Amniotic epithelial cell (primary cell): ENCODE data around the gene GPSM1.
A peak's percentile ranks its signal among the peaks of the same experiment; 100 is the strongest.

ENCODE experiments used
- DNase-seq: peaks from one replicate; pipeline ENCODE4 v3.0.0-alpha.2; 2010; ENCODE audit warnings: low read depth

GPSM1 gene

GRCh38 chr9:136361047-136361753, 33.9 kb downstream of the GPSM1 start:
- peak; percentile 24 for DNase-seq

DNA sequence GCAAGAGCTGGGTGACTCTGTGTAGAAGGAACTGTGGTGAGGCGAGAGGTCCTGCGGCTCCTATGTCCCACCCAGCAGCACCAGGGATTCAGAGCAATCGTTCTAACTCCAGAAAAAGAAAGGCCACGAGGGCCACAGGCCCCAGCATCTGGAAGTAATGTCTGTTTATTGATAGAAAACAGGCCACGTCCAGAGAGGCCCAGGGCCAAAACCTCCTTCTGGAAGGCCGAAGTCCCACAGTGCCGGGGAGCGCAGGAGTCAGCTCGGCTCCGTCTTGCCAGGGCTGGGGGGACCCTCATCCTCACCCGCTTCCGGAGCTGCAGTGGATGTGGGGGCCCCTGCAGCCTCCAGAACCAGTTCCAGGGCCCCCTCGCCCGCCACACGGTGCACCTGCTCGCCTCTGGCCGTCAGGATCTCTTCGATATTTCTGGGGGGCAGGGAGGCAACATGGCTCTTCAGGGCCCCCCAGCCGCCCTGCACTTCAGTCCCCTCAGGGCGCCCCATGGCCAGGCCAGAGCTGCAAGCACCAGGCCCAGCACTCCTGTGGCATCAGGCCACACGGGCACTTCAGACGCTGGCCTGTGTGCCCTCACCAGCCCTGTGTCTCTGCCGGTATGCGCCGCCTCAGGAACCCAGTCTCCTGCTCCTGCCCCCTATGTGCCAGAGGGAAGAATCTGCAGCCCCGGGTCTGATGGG, 34.6 kb downstream of the GPSM1 start:
- DNase-seq: no peak

GRCh38 chr9:136362450-136362784, 35.1 kb downstream of the GPSM1 start:
- DNase-seq: no peak

GRCh38 chr9:136363106-136363948, 36.0 kb downstream of the GPSM1 start, which contains the start of gene DNLZ:
Gene DNLZ (minus strand): TSS chr9:136363744. CDS start chr9:136363714, 30 bp downstream.
- DNase-seq: peak; percentile 89

- no peak for DNase-seq
Observed at GRCh38 chr9:136363949-136364748, 36.8 kb downstream of the GPSM1 start.

GRCh38 chr9:136364942-136365774, 37.8 kb downstream of the GPSM1 start:
- DNase-seq: no peak

DNA sequence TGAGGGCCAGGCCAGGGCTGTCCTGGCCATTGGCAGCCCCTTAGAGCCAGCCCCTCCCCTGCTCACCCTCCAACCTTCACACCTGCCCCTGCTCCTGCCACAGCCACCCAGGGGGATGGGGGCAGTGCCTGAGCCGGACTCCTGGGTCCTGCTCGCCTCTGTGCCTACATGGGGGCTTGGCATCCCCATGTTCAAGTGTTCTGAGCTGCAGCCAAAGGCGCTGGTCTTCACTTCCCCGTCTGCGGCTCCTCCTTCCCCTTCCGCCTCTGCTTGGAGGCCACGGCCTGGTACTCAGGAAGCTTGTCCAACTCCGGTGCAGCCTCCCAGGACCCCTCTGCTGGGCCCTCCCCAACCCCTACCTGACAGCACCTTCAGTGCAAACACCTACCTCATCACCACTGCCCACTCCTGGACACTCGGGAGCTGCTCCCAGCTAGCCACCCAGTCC, 38.5 kb downstream of the GPSM1 start:
- DNase-seq: no peak

- no peak for DNase-seq
Observed at GRCh38 chr9:136366826-136367225, 39.5 kb downstream of the GPSM1 start.

DNA sequence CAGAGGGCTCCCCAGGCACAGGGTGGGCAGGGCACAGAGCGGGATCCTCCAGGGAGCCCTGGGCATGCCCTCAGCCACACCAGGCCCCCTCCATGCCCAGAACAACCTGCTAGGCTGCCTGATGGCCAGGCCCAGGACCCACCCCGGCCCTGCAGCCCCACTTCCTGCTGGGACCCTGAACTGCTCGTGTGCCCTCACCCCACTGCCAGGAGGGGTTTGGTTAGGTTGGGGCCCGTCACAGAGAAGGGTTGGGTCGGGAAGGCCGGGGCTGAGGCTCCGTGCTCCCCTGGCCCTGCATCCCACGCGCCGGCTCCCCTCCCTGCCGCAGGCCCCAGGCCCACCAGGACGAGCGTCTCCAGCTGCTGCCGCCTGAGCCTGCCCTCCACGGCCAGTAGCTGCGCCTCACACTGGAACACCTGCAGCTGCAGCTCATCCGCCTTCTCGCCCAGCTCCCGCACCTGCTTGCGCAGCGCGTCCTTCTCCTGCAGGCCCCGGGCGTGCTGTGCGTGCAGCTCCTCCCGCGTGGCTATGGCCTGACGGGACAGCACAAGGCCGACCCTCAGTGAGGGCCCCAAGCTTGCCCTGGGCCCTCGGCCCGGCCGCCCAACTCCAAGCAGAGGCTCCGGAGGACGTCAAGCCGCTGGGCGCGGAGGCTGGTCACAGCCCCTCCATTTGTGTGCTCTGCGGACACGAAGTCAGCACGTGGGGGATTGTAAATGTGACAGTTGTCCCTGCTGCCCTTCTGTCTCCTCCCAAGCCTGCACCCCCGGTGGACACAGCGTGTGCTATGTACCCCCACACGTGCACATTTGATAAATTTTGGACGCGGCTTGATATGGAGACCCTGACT, 40.2 kb downstream of the GPSM1 start:
- DNase-seq: no peak

GRCh38 chr9:136368190-136368589, 40.9 kb downstream of the GPSM1 start:
- DNase-seq: no peak

DNA sequence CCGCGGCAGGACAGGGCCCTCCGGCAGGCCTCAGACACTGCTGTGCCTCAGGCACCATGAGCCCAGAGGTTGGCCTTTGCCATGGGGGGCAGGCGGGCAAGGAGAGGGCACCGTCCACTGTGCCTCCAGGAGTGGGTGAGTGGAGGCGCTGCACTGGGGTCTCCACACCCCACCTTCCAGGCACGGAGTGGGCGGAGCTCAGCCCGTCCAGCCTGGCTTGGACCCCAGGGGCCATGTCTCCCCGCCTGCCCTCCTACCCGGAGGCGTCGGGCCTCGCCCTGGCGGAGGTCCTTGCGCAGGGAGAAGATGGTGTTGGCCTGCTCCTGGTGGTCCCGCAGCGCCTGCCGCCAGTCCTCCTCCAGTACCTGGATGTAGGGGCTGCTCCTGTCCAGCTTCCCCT, 42.7 kb downstream of the GPSM1 start:
- DNase-seq: no peak

- DNase-seq: peak; percentile 60
Observed at GRCh38 chr9:136370687-136371532, 43.6 kb downstream of the GPSM1 start.

DNA sequence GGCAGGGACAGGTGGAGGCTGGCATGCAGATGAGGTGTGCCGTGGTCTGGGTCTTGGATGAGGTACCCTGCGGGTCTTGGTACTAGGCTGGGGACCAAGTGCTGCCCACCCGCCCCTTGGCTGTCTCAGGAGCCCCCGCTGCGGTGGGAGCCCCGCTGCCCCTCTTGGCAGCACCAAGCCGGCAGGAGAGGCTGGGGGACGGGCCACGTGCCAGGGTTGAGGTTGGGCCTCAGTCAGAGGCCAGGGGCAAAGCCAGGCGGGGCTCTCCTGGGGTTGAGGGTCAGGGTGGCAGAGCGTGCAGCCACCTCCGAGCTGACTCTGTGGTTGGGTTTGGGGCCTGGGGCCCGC, 44.2 kb downstream of the GPSM1 start:
- no peak for DNase-seq

DNA sequence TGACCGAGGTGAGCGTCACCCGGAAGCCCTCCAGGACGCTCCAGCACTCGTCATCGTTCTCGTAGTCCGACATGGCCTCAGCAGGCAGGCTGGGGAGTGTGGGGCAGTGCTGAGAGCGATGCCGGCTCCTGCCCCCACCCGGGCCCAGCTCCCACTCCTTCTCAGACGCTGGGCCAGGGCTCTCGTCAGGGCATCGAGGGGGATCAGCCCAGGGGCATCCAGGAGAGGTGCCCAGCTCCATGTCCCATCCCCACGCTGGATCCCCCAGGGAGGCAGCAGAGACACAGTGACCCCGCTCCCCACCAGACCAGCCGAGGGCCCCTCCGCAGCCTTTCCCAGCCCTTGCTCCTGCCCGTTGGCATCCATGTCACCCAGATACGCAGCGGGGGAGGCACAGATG, 44.7 kb downstream of the GPSM1 start:
- no peak for DNase-seq

DNA sequence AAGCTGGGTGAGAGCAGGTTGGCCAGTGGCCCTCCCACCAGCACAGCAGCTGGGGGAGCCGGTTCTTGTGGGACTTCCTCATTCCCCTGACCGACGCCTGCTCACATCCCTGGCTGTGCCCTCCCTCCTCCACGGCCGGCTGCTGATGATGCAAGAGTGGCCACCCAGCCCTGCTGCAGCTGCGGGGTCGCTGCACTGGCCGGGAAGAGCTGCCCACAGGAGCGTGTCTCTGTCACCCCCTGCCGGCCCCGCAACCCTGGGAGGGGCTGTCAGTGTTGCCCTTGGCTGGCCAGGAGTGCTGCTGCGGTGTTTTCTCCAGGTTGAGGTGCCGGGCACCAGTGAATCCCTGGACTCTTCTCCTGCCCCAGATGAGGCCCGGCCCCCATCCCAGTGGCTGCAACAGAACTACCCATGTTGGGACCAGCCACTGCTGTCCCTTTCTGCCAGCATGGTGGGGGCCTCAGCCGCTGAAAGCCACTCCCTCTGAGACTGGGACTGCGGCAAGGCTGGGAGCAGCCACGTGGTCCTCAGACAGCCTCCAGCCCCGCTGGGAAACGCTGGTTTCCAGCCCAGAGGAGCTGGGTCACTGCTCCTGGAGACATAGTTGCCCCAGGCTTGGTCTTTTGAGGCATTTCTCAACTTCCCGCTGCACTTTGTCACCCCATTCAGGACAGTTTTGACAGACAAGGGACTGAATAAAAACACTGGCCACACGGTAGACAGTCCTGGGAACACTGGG, 45.4 kb downstream of the GPSM1 start:
- DNase-seq: peak; percentile 69

GRCh38 chr9:136373300-136374182, 46.2 kb downstream of the GPSM1 start, which contains the start of gene CARD9:
Gene CARD9 (minus strand): TSS chr9:136373669. CDS start chr9:136372078, 1,591 bp downstream.
- DNase-seq: no peak

DNA sequence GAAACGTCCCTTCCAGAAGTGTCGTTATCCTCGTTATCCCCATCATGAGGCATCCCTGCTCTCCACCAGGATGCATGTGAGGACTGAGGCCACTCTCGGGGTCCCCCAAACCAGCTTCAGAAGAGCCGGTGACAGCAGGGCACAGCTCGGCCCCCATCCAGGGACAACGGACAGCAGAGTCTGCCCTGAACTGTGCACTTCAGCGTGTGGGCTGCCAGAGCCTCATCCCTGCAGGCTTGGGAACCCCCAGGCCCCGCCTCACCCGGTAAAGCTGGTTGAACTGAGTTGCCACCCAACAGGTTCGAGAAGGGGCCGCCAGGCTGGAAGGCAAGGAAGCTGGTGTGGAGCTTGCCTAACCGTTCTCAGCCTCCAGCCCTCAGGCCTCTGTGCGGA, 46.8 kb downstream of the GPSM1 start:
- no peak for DNase-seq
